A549 (cell line): ENCODE data around the gene KRT37. TPM values are rescaled to one million over a fixed set of nuclear protein-coding genes. Genes with fewer than 3 reads are reported as not detected.
"Not testable (repeated sequence)": the region's sequence is repeated elsewhere in the genome, so short reads cannot be mapped to it uniquely, and the experiment has no call there.

Experiments used
- ATAC-seq, 2 experiments: fragments of 200-7000 bp in 1 of 2; fragments of >200 bp in 1 of 2; cut with Nextera tagmentation in 1 of 2; cut with Tn5 transposase in 1 of 2; 3 replicates each; pipeline versions ENCODE4 v1.8.0 to v1.9.1; 2018 to 2020; ENCODE audit warnings: mild to moderate bottlenecking in 1 of 2, moderate library complexity in 1 of 2
- CTCF ChIA-PET: fragments of 300-600 bp; sonication (Branson Sonifier 250); formaldehyde crosslinking; extraction: SDS; loops from one replicate; lab custom pipeline; 2021; ENCODE audit warnings: antibody characterized with exemption, inconsistent platforms; lab: Yijun Ruan, JAX
- POLR2A ChIA-PET: fragments of 350-600 bp; formaldehyde crosslinking; extraction: SDS; loops from one replicate; lab custom pipeline; 2021; ENCODE audit warnings: antibody characterized with exemption, inconsistent platforms; lab: Yijun Ruan, JAX
- DNase-seq, 2 experiments: peaks; one replicate each; pipeline versions ENCODE4 v3.0.0 to v3.0.0-alpha.2; 2011 to 2016; ENCODE audit warnings: low read depth in 1 of 2, low spot score in 1 of 2
- FAIRE-seq: peaks from 2 replicates; lab custom pipeline; 2011; peaks lifted over from hg19 to GRCh38; lab: Jason Lieb, UNC
- H3K27ac ChIP-seq, 2 experiments: fragments of >200 bp; sonication (Bioruptor Twin); formaldehyde crosslinking; 3 replicates each; pipeline ENCODE4 v1.5.1; 2016 to 2017
- H3K4me1 ChIP-seq: fragments of >200 bp; sonication (Bioruptor Twin); formaldehyde crosslinking; 3 replicates; pipeline ENCODE4 v1.6.1; 2016
- H3K4me2 ChIP-seq: fragments of >200 bp; sonication (Bioruptor Twin); formaldehyde crosslinking; 3 replicates; pipeline ENCODE4 v1.6.1; 2016
- H3K4me3 ChIP-seq: fragments of >200 bp; sonication (Bioruptor Twin); formaldehyde crosslinking; 3 replicates; pipeline ENCODE4 v1.5.1; 2016
- H3K9me3 ChIP-seq: fragments of >200 bp; sonication (Bioruptor Twin); formaldehyde crosslinking; 3 replicates; pipeline ENCODE4 v1.6.1; 2016
- BHLHE40 ChIP-seq: IDR thresholded peaks from 2 replicates; pipeline ENCODE4 v1.6.1; 2012; ENCODE audit warnings: low read depth, low read length, inconsistent platforms
- CEBPB ChIP-seq, 2 experiments: fragments of >200 bp in 1 of 2; sonication (Bioruptor Twin) in 1 of 2; formaldehyde crosslinking in 1 of 2; IDR thresholded peaks; 2 replicates each; pipeline ENCODE4 v1.6.1; 2012 to 2016
- CHD2 ChIP-seq: fragments of 150-350 bp; IDR thresholded peaks from 2 replicates; pipeline ENCODE4 v1.6.1; 2014; ENCODE audit warnings: low read length; ENCODE audit not compliant: partially characterized antibody
- EHMT2 ChIP-seq: fragments of 200-600 bp; sonication (generic); IDR thresholded peaks from 2 replicates; pipeline ENCODE4 v1.6.1; 2016; ENCODE audit warnings: antibody characterized with exemption, low read depth, mild to moderate bottlenecking, moderate library complexity
- EP300 ChIP-seq, 2 experiments: fragments of >200 bp; sonication (Bioruptor Twin); formaldehyde crosslinking; IDR thresholded peaks; 2 replicates in 1 of 2; 3 replicates in 1 of 2; pipeline ENCODE4 v1.6.1; 2016 to 2017
- FOSB ChIP-seq: fragments of 250-450 bp; sonication (Bioruptor Pico); IDR thresholded peaks from 2 replicates; pipeline ENCODE4 v1.5.0; 2020; ENCODE audit warnings: mild to moderate bottlenecking, moderate library complexity
- FOXS1 ChIP-seq: fragments of 250-450 bp; sonication (Bioruptor Pico); IDR thresholded peaks from 2 replicates; pipeline ENCODE4 v1.5.0; 2020; ENCODE audit warnings: mild to moderate bottlenecking, moderate library complexity
- GATA3 ChIP-seq: IDR thresholded peaks from 2 replicates; pipeline ENCODE4 v1.6.1; 2012; ENCODE audit warnings: borderline replicate concordance
- JUN ChIP-seq, 2 experiments: fragments of >200 bp; sonication (Bioruptor Twin); formaldehyde crosslinking; IDR thresholded peaks; 2 replicates in 1 of 2; 3 replicates in 1 of 2; pipeline ENCODE4 v1.6.1; 2016 to 2017
- JUNB ChIP-seq: fragments of >200 bp; sonication (Bioruptor Twin); formaldehyde crosslinking; IDR thresholded peaks from 2 replicates; pipeline ENCODE4 v1.6.1; 2016
- KDM1A ChIP-seq: fragments of 200-600 bp; sonication (generic); IDR thresholded peaks from 2 replicates; pipeline ENCODE4 v1.6.1; 2016; ENCODE audit warnings: low read depth, mild to moderate bottlenecking
- KDM5A ChIP-seq: fragments of 200-600 bp; sonication (generic); IDR thresholded peaks from 2 replicates; pipeline ENCODE4 v1.6.1; 2016; ENCODE audit warnings: antibody characterized with exemption, mild to moderate bottlenecking
- MYC ChIP-seq: IDR thresholded peaks from 2 replicates; pipeline ENCODE4 v1.6.1; 2012; ENCODE audit warnings: mild to moderate bottlenecking, inconsistent platforms, low read length, improper control_type of control experiment, borderline replicate concordance
- NPAS2 ChIP-seq: fragments of 250-450 bp; sonication (Bioruptor Pico); IDR thresholded peaks from 2 replicates; pipeline ENCODE4 v1.8.0; 2022; ENCODE audit warnings: mild to moderate bottlenecking, moderate library complexity, borderline replicate concordance
- NR3C1 ChIP-seq: fragments of >200 bp; sonication (Bioruptor Twin); formaldehyde crosslinking; IDR thresholded peaks from 3 replicates; pipeline ENCODE4 v1.6.1; 2017
- POLR2A ChIP-seq: IDR thresholded peaks from 2 replicates; pipeline ENCODE4 v1.6.1; 2012; ENCODE audit warnings: mild to moderate bottlenecking, low read length
- POLR2AphosphoS2 ChIP-seq: conservative IDR thresholded peaks from 2 replicates; pipeline ENCODE4 v1.6.1; 2012; ENCODE audit warnings: low read length, improper control_type of control experiment, inconsistent platforms
- RAD21 ChIP-seq, 2 experiments: fragments of >200 bp in 1 of 2; sonication (Bioruptor Twin) in 1 of 2; formaldehyde crosslinking in 1 of 2; IDR thresholded peaks in 1 of 2; conservative IDR thresholded peaks in 1 of 2; 2 replicates in 1 of 2; 3 replicates in 1 of 2; pipeline ENCODE4 v1.6.1; 2012 to 2018; ENCODE audit warnings: inconsistent platforms in 1 of 2
- RCOR1 ChIP-seq: fragments of 150-350 bp; IDR thresholded peaks from 2 replicates; pipeline ENCODE4 v1.6.1; 2014; ENCODE audit warnings: antibody characterized with exemption, low read length, low read depth
- RFX5 ChIP-seq: fragments of 450-650 bp; IDR thresholded peaks from 2 replicates; pipeline ENCODE4 v1.7.1; 2014; ENCODE audit warnings: antibody characterized with exemption, mild to moderate bottlenecking, moderate library complexity
- SREBF2 ChIP-seq: fragments of 450-650 bp; IDR thresholded peaks from 2 replicates; pipeline ENCODE4 v1.6.1; 2014; ENCODE audit warnings: mild to moderate bottlenecking, moderate library complexity
- TFCP2L1 ChIP-seq: fragments of 250-450 bp; sonication (Bioruptor Pico); IDR thresholded peaks from 2 replicates; pipeline ENCODE4 v1.5.0; 2021; ENCODE audit warnings: mild to moderate bottlenecking
- TP53 ChIP-seq: fragments of 250-450 bp; sonication (Bioruptor Pico); IDR thresholded peaks from 2 replicates; pipeline ENCODE4 v1.5.0; 2021; ENCODE audit warnings: mild to moderate bottlenecking, moderate library complexity
- ZFP36 ChIP-seq: fragments of 450-650 bp; IDR thresholded peaks from 2 replicates; pipeline ENCODE4 v1.6.1; 2014; ENCODE audit warnings: borderline replicate concordance; ENCODE audit not compliant: partially characterized antibody
- ZNF302 ChIP-seq: fragments of 250-450 bp; sonication (Bioruptor Pico); IDR thresholded peaks from 2 replicates; pipeline ENCODE4 v1.9.0; 2021; ENCODE audit warnings: inconsistent platforms, mild to moderate bottlenecking, moderate library complexity
- WGBS: methylation state at CpG from one replicate; pipeline ENCODE4 v1.1.6; 2017; ENCODE audit errors: missing lambda C conversion rate; 5-methylcytosine and 5-hydroxymethylcytosine counted together
- polyA plus RNA-seq, 4 experiments: library from polyadenylated mRNA; depleted of rRNA in 3 of 4; stranded (reverse); fragments of >200 nt; fragmentation: RNase III in 1 of 4; extraction: RNeasy Plus Mini Kit Qiagen cat#74134 plus additional on column Dnase treatment in 1 of 4; gene quantifications; 2 replicates in 3 of 4; 3 replicates in 1 of 4; pipeline ENCODE4 v1.2.3, GENCODE V29; 2011 to 2017
- TF ChIP-seq, protein P1 (sequence below): fragments of 150-350 bp; IDR thresholded peaks from 2 replicates; pipeline ENCODE4 v1.6.1; 2014; ENCODE audit warnings: low read depth, mild to moderate bottlenecking, low read length
- TF ChIP-seq, protein P2 (sequence below): fragments of 250-450 bp; sonication (Bioruptor Pico); IDR thresholded peaks from 2 replicates; pipeline ENCODE4 v1.5.0; 2021; ENCODE audit warnings: mild to moderate bottlenecking, moderate library complexity, borderline replicate concordance
- TF ChIP-seq, protein P3 (sequence below): IDR thresholded peaks from 2 replicates; pipeline ENCODE4 v1.6.1; 2012; ENCODE audit warnings: low read depth, borderline replicate concordance
- TF ChIP-seq, protein P4 (sequence below): fragments of >200 bp; sonication (Bioruptor Twin); formaldehyde crosslinking; IDR thresholded peaks from 3 replicates; pipeline ENCODE4 v1.5.1; 2016

KRT37 gene
- polyA plus RNA-seq, 2 of the 4 experiments (the other 2 are of a cell fraction) = not detected

DNA sequence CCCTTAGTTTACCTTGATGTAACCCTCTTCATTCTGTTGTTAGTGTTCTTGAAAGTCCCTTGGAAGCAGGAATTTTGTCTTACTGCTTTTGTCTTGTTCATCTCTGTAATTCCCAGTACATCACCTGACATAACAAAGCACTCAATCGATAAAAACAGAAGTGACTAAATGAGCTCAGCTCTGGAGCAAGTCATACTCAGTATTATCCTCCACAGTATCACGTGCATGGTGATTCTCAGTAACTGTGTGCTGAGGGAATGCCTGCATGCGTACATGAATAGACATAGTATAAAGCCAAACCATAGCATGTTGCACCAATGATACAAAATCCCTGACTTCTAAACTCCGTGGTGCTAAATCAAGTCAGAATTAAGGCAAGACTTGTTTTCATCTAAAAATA lies 9.2 kb upstream of the KRT37 start:
- POLR2A ChIA-PET = no interaction called here
- Histone ChIP-seq H3K4me2 (no peak overlapping the region), H3K4me1 (no peaks in the 10 kb centered on the region), H3K9me3 (no peaks in the 10 kb centered on the region), H3K4me3 (no peak overlapping the region), H3K27ac (no peak overlapping the region)
- CTCF ChIA-PET = interaction anchor here (0.8 to 2.0 kb wide), 7 partner anchors 12 to 229 kb away, joined by 3 to 8 read pairs (median 4); no protein-coding TSS in a partner anchor
- 39% methylated on average over 4 of the region's 4 CpGs for WGBS
- no peak for ATAC-seq
- DNase-seq = no peak
- TF ChIP-seq CEBPB (IDR thresholded peaks at IDR 0.05) (no peak), ZFP36 (no peak), RCOR1 (no peak), FOSB (CRISPR knock-in tag) (no peak), BHLHE40 (no peak), POLR2A (no peak), NPAS2 (CRISPR knock-in tag) (no peak), EHMT2 (no peak), JUN (IDR thresholded peaks at IDR 0.05) (no peak), ZNF302 (CRISPR knock-in tag) (no peak), RAD21 (conservative IDR thresholded peaks at IDR 0.05 in 1 of 2, IDR thresholded peaks at IDR 0.05 in 1 of 2) (no peak), MYC (no peak), CHD2 (no peak), POLR2AphosphoS2 (no peak), JUNB (no peak), TP53 (CRISPR knock-in tag) (no peak), TFCP2L1 (CRISPR knock-in tag) (no peak), EP300 (IDR thresholded peaks at IDR 0.05) (no peak)
- TF ChIP-seq, protein P1, sequence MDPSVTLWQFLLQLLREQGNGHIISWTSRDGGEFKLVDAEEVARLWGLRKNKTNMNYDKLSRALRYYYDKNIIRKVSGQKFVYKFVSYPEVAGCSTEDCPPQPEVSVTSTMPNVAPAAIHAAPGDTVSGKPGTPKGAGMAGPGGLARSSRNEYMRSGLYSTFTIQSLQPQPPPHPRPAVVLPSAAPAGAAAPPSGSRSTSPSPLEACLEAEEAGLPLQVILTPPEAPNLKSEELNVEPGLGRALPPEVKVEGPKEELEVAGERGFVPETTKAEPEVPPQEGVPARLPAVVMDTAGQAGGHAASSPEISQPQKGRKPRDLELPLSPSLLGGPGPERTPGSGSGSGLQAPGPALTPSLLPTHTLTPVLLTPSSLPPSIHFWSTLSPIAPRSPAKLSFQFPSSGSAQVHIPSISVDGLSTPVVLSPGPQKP = no peak
- FAIRE-seq = peak; percentile 51

DNA sequence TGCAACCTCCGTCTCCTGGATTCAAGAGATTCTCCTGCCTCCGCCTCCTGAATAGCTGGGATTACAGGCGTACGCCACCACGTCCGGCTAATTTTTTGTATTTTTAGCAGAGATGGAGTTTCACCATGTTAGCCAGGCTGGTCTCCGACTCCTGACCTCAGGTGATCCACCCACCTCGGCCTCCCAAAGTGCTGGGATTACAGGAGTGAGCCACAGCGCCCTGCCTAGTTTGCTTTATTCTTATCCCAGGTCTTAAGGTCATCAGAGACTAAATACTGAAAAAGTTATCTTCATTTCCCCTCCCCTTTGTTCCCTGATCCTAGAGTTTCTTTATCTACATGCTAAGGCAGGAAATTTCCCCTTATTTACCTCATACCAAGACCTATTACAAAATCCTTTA lies 6.0 kb upstream of the KRT37 start:
- H3K9me3 ChIP-seq, FAIRE-seq, H3K27ac ChIP-seq, H3K4me1 ChIP-seq, H3K4me2 ChIP-seq, H3K4me3 ChIP-seq, DNase-seq, POLR2A ChIA-PET, ATAC-seq: not testable (repeated sequence)
- CTCF ChIA-PET = interaction anchor here (1.2 to 1.3 kb wide), 2 partner anchors 12 to 118 kb away, joined by 3 to 5 read pairs; no protein-coding TSS in a partner anchor
- WGBS = 79% methylated on average over 9 of the region's 9 CpGs

DNA sequence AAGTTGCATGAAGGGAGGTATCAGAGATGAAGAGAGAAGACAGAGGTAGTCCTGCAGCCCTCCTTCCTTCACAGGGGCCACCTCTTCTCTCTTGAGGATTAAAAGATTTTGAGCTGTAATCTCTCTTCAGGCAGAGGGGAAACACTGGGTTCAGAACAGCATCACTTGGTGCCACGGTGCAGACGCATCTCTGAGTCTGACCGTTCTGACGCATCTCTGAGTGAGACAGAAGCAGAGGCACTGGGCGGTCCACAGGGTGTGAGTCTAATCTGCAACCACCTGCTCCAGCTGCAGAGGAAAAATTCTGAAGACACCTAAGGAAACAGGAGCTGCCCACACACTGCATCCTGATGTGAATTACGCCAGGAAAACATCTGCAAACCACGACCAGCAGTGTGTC lies 5.3 kb upstream of the KRT37 start:
- ATAC-seq (peak in 1 of 2 experiments; percentile 59; a peak in 1 of 6 replicates), DNase-seq (no peak), FAIRE-seq (no peak)
- H3K4me2 ChIP-seq = no peak overlapping the region
- no peaks in the 10 kb centered on the region for H3K9me3 ChIP-seq
- no peaks in the 10 kb centered on the region for H3K4me1 ChIP-seq
- H3K4me3 ChIP-seq = no peak overlapping the region
- WGBS = 82% methylated on average over 7 of the region's 7 CpGs
- TF ChIP-seq RFX5 (no peak), KDM1A (no peak), GATA3 (no peak), KDM5A (no peak), NR3C1 (no peak), FOXS1 (CRISPR knock-in tag) (no peak), SREBF2 (no peak)
- TF ChIP-seq, protein P2, sequence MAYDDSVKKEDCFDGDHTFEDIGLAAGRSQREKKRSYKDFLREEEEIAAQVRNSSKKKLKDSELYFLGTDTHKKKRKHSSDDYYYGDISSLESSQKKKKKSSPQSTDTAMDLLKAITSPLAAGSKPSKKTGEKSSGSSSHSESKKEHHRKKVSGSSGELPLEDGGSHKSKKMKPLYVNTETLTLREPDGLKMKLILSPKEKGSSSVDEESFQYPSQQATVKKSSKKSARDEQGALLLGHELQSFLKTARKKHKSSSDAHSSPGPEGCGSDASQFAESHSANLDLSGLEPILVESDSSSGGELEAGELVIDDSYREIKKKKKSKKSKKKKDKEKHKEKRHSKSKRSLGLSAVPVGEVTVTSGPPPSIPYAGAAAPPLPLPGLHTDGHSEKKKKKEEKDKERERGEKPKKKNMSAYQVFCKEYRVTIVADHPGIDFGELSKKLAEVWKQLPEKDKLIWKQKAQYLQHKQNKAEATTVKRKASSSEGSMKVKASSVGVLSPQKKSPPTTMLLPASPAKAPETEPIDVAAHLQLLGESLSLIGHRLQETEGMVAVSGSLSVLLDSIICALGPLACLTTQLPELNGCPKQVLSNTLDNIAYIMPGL (CRISPR knock-in tag) = no peak
- TF ChIP-seq, protein P3, sequence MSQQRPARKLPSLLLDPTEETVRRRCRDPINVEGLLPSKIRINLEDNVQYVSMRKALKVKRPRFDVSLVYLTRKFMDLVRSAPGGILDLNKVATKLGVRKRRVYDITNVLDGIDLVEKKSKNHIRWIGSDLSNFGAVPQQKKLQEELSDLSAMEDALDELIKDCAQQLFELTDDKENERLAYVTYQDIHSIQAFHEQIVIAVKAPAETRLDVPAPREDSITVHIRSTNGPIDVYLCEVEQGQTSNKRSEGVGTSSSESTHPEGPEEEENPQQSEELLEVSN = no peak
- TF ChIP-seq, protein P1 = no peak
- TF ChIP-seq, protein P4, sequence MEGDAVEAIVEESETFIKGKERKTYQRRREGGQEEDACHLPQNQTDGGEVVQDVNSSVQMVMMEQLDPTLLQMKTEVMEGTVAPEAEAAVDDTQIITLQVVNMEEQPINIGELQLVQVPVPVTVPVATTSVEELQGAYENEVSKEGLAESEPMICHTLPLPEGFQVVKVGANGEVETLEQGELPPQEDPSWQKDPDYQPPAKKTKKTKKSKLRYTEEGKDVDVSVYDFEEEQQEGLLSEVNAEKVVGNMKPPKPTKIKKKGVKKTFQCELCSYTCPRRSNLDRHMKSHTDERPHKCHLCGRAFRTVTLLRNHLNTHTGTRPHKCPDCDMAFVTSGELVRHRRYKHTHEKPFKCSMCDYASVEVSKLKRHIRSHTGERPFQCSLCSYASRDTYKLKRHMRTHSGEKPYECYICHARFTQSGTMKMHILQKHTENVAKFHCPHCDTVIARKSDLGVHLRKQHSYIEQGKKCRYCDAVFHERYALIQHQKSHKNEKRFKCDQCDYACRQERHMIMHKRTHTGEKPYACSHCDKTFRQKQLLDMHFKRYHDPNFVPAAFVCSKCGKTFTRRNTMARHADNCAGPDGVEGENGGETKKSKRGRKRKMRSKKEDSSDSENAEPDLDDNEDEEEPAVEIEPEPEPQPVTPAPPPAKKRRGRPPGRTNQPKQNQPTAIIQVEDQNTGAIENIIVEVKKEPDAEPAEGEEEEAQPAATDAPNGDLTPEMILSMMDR = no peak
- ChIA-PET POLR2A (no interaction called here), CTCF (interaction anchor here (1.2 to 1.4 kb wide), 3 partner anchors 12 to 219 kb away, joined by 3 to 5 read pairs (median 3); no protein-coding TSS in a partner anchor)
- no peak overlapping the region for H3K27ac ChIP-seq
